ENCODE measurements around the gene MSI2.

Gene MSI2

DNA sequence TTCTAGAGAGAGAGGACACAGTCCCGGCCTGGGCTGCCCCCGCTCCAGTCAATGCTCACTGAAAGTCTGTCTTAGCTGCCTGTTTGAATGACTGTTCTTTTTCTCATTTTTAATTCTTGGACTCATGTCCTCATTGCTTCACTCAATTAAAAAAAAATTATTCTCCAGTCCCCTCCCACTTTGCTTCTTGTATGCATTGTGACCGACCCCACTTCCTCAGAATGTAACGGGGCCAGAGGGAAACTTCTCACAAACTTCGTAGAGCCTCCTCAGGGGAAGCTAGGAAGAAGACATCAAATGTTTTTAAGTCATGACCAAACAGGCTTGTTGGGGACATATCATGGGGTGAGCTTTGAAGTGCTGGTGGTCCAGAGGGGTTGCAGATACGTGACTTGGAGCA is 375.5 kb downstream of the MSI2 start:
- no peak for DNase-seq

DNA sequence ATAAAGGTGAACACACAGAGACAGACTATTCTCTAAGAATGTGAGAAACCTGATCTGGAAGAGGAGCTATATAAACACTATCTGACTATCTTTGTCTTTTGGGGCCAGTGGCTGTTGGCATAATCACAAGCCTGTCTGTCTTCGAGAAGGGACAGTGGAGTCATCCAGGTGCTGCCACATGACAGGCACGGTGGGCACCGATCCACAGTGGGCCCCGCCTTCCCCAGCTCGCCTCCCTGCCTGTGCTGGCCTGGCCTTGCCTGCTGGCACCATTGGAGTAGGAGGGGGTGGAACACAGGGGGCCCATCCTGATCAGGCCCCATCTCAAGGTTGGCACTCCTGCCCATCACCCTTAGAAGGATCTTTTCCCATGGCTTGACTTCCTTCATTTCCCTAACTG is 376.0 kb downstream of the MSI2 start:
- DNase-seq = no peak

DNA sequence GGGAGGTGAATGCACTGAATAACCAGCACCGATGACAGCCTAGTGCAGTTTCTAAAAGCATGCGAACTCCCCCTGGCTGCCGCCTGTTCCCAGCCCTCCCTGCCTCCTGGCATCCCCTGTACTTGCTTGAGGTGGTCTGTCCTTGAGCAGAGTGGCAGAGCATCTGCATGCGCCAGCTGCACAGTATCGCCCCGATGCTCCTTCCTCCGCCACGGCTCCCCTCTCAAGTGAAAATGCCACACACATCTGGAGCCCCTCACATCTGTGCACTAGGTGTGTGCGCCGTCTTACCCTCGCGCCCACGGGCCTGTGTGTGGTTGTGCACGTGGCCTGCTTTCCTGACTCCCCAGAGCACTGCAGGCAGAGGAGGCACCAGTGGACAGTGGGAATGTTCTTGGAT is 376.9 kb downstream of the MSI2 start:
- no peak for DNase-seq

DNA sequence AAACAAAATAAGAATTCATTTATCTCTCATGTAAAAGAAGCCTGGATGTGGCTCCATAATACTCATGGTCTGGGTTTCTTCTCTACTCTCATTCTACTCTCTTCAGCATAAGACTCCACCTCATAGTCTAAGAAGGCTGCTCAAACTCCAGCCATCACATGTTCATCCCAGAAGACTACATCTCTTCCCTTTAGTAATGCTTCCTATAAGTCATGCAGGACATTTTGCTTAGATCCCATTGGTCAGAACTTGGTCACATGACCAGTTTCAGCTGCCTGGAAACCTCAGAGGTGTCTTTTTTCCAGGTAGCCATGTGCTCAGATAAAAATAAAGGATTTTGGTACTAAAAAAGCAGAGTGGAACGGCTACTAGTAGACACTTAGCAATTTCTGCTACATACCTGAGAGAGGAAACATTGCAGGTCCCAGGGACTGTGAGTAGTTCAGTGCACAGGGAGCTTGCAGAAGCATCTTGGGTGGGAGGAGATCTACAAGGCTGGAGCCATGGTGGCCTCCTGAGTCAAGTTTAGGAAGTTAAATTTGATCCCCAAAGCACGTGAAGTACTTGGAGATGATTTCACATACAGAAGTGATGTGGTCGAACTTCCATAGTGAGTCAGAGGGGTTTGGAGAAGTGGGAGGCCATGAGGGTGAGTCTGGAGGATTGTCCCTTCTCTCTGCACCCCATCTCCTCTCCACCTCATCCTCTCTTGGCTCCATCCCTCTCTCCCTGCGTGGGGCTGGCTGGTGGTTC is 378.6 kb downstream of the MSI2 start:
- no peak for DNase-seq

DNA sequence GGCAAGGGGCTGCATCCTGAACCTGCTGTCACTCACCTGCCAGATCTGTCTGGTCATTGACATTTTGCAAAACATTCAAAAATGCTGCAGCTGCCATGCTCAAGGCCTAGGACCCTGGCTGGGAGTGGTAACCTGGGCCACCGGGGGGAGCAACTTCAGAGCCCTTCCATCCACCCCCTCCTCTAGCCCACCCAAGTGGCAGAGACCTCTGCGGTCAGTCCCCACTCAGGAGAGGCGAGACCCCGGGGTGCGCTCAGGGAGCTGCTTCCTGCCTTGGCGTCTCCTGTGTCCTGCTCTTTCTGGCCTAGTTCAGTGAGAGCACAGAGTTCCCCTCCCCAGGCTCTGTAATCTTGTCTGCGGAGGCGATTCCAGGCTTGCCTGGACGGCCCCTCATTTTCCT is 380.0 kb downstream of the MSI2 start:
- no peak for DNase-seq

DNA sequence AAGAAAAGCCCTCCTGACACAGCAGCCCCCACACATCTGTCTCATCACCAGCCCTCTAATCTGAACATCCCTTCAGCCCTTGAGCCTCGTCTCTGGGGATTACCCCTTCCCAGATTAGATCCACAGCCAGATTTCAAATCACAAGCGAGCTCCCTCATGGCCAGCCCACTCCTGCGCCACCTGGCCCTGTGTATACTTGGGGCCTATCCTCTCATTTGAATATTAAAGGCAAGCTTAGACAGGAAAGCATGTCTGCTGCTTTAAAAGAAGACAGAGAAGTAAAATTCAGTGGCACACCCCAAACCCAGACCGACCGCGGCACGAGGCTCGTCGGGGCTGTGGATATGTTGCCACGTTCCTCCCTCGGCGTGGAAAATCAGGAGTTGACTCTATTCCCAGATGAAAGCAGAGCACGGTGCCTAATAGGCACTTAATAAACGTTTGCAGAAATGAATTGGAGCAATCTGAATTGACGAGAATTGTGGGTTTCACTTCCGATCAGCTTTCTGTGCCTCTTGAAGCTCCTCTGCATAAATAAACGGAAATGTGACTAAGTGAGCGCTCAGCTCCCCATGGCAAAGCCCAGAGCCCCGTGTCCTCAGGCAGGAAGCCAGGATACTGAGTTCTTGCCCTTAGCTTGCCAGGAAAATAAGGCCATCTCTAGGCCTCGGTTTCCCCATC is 380.8 kb downstream of the MSI2 start:
- peak; percentile 97 for DNase-seq

DNA sequence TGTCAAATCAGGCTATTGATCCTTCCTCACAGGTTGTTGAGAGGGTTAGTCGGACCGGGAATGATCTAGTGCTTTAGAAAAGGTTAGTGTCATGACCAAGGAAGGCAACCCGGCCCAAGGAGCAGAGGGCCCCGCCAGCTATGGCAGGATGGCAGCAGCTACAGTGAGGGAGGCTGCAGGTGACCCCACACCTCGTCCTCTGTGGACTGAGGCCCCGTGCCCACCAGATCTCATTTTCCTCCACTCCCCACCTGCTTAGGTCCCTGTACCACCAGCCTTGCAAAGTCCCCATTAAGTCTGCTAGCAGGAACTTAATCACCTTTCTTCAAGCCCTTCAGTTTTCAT is 381.3 kb downstream of the MSI2 start:
- DNase-seq = no peak

DNA sequence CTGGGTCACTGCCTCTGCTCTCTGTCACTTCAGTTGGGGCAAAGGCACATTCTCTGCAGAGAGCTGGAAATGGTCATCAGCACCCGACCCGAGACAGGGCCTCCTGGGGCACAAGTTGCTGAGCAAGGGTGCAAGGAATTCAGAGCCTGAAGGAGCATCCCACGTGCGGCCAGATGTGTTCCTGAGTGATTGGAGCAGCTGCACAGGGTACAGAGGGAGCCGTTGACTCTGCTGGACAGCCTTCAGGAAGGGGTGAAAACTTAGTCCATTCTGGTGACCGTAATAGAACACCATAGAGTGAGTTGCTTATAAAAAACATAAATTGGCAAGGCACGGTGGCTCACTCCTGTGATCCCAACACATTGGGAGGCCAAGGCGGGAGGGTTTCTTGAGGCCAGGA is 382.0 kb downstream of the MSI2 start:
- no peak for DNase-seq

DNA sequence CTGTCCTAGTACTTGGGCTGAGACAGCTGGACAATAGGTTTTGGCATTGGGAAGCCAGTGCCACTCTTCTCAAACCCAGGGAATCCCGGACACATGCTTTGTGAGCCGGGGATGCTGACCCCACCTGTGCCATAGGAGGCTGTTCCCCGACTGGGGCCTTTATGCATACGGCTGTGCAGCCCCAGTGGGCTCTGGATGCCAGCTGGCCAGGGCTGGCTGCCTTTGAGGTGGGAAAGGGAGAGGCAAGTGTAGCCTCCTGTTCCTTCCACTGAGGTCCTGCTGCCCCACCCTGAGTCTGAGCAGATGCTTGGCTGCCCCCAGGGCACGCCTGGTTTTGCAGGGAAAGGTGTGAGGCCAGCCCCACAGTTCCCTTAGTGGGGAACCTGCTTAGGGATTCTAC is 383.1 kb downstream of the MSI2 start:
- DNase-seq = no peak

DNA sequence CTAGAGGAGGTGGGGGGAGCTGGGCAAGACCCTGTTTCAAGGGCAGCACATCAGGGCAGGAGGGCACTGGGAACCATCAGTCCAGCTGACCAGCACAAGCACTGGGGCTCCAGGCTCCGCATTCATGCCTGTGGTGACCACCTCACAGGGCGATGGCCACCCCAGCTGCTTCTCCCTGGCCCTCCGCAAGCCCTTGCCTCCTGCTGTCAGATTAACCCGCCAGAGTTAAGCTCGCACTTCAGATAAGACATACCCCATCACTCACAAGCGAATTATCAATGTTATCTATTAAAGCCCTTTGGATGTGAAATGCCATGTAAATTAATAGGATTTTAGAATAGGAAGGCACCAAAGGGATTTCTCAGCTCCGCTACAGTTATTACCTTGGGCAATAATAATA is 383.8 kb downstream of the MSI2 start:
- no peak for DNase-seq

DNA sequence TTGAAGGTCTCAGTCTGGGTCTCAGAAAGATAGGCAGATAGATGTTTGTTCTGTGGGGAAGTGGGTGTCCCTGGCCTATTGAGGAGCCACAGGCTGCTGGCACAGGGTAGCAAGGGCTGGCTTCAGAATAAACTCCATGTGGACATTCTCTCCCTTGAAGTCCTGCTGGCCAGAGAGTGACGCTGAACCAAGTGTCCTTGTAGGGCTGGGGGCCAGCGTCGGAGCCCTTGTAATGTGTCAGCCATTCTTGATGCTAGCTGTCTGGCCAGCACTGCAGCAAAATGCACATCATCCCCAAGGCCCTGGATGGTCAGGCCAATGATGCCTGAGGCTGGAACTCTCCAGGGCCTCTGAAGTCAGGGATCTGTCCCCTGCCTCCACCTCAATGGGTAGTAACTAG is 385.4 kb downstream of the MSI2 start:
- no peak for DNase-seq

DNA sequence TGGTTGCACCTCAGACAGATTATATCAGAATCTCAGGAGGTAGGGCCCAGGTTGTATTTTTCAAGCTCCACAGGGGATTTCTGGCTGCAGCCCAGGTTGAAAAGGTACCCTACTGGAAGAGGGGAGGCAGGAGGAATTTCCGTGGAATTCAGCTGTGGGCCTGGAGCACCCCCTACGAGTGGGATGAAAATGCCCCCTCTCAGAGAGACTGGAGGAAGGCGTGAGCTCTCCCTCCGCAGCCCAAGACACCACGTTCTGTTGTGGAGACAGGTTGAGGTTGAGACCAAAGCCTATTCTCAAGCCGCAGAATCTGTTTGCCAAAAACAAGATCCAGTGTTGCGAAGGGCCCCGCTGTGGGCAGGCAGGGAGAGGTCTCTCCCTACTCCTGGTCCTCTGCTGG is 386.7 kb downstream of the MSI2 start:
- DNase-seq = no peak

DNA sequence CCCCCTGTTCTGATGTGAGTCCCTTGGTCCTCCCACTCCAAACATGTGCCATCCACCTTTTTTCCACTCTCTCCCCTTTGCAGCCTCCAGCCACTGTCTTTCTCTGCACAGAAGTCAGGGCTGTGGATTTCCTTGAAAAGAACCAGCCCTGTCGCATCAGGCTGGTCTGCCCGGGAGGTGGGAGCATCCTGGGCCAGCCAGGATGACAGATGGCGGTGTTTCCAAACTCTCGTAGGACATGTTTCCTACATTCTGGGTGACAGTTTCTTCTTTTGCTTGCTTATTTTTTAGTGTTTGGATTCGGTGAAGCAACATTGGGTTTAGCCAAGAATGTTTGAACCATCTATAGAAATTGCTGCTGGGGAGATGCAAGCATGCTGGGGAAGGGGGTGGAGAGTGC is 388.0 kb downstream of the MSI2 start:
- no peak for DNase-seq

DNA sequence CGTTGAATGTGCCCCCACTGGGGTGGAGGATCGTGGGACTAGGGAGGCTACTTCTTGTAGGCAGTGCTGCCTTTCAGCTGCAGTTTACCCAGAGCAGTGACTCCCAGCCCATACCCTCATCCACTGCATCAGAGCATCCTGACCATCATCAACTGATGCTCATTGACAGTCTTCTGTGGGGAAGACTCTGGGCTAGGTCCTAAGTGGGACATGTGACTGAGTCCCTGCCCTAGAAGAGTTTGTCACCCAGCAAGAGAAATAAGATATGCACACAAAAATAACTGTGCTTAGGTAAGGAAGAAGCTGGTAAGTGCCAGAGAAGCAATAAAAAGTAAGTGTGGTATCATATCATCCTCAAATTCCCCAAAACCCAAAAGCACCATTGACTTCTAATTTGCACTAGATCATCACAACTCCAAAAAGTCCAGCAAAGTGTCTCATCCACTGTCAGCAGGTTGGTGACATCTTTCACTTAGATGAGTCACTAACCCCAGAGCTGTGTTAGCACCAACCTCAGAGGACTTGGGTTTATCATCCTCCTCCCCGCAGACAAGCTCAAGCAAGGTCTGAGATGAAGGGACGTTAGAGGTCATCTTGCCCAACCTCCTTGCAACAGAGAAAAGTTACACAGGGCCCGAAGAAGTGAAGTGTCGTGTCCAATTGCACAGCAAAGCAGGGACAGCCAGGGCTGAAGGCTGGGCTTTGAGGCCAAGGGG is 389.8 kb downstream of the MSI2 start:
- no peak for DNase-seq

DNA sequence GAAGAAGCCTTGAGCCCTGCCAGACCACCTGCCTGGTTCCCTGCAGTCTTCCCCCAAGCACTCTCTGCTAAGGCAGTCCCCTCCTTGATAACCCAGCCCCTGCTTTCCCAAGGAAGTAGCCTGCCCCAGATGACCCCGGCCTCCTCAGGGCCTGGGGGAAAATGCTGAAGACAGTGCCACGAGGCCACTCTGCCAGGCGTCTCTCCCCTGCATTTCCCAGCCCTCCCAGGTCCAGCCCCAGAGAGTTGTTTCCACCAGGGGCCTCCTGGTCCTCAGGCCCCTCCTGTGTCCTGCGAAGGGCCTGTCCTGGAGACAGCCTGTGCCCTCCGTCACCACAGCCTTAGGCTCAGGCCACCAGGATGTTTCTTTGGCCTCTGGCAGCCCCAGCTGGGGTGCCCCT is 392.4 kb downstream of the MSI2 start:
- no peak for DNase-seq

DNA sequence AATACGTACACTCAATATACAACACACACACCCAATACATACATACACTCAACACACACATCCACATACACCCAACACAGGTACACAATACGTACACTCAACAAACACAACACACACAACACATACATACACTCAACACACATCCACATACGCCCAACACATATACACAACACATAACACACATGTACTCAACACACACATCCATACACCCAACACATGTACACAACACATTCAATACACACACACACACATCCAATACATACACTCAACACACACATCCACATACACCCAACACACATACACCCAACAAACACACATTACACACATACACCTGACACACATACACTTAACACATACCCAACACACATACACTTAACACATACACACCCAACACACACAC is 392.9 kb downstream of the MSI2 start:
- DNase-seq = no peak

DNA sequence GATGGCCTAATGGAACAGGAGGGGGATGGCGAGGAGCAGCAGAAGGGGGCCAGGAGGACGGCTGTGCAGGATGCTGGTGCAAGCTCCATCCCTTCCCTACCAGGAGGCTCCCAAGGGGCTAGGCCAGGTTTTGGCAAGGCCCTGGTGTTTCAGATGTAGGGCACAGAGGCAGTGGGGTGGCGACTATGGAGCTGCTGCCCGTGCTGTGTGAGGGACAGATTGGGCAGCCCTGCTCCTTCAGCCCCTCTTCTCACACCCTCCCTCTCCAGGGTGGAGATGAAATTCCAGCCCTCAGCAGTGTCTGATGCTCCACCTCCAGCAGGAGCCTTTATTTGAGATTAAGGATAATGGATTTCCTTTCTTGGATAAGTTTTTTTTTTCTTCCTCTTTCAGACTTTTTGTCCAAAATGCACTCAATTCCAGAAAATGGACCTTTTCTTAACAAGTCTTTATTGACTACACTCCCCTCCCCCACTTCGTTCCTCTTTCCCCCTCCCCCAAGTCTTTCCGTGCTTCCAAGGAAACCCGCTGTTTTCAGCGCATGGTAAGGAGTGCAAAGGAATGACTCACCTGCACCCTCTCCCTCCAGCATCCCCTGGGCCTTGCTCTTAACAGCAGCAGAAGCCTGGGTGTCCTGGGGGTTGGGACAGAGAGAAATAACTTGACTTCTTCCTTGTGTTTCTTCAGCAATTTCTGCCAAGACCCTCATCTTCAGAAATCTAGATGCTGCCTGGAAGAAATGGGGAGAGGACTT is 393.6 kb downstream of the MSI2 start:
- no peak for DNase-seq

DNA sequence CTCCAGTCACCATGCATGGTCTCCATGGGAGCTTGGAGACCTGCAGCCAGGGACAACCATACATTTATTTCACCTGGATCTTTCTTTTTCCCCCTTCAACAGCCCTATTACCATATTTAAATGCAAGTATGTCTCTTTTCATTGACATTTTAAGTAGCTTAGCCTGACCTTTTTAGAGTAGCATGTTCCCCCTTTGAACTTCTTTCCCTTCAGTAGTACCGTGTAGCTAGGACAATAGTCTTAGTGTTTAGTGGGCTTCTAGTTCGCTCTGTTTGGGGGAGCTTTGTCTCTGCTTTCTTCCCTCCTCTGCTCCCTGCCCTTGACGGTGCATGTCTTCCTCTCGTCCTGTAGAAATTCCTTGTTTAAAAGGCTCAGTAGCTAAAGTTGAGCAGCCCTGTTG is 394.2 kb downstream of the MSI2 start:
- no peak for DNase-seq

DNA sequence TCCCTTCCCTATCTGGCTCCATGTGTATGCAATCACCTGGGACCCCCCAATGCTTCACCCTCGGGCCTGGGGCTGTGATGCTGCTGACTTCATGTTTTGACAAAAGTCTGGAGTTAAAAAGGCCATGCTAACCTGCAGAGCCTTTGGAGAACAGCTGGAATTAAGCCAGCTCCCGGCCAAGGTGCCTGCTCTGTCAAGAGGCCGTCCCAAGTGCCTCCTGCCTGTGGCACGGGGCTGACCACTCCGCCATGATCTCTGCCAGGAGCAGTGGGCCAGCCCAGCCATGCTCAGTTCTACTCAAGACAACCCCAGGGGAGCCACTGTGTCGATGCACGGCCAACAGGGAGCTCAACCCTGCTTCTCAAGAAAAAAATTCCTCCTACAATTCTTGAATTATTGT is 395.1 kb downstream of the MSI2 start:
- DNase-seq = no peak

DNA sequence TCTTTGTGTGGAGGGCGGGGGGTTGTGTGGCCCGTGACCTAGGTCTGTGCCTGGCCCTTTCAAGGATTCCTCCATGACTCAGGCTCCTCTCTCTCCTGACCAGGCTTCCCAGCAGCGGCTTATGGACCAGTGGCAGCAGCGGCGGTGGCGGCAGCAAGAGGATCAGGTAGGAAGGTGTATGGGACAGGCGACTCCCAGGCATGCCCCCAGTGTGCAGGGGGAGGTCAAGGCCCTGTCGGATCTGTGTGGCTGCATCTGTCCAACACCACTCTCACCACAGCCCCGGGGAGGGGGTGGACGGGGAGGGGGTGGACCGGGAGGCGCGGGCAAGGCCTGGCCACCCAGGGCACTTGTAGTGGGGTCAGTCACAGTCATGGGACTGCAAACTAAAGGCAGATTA is 395.7 kb downstream of the MSI2 start:
- no peak for DNase-seq

DNA sequence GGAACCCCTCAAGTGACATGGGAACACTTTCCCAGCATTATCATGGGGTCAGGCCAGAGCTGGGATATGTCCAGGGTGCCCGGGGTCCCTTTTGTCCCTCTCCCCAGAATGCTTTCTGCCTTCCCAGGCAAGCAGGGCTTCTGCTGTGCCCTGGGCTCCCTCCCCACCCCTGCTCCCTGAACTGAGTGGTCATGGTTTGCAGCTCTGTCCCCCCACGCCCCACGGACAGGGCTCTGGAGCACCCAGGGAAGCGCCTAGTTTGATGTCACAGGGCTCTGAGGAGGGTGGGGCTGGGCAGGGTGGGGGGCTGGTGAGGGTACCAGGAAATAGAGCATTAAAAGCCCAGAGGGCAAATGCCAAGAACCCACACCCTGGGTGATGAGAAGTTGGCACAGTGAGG is 396.5 kb downstream of the MSI2 start:
- no peak for DNase-seq

DNA sequence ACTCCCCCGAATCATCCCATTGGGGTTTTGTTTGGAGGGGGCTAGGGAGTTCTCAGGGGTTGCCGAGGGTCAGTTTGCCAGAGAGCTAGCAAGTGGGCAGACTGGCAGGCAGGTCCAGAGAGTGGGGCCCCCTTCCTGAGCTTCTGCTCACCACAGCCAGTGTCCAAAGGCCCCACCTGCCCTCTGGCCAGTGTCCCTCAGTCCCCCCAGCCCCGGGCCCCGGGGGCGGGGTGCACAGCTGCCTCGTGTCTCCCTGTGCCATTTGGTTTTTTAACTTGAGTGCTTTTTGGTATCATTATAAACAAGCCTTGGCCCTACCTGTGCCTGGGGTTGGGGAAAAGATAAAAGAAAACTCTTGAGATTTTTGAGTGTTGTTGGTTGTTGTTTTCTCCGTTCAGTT is 397.0 kb downstream of the MSI2 start:
- DNase-seq = no peak

DNA sequence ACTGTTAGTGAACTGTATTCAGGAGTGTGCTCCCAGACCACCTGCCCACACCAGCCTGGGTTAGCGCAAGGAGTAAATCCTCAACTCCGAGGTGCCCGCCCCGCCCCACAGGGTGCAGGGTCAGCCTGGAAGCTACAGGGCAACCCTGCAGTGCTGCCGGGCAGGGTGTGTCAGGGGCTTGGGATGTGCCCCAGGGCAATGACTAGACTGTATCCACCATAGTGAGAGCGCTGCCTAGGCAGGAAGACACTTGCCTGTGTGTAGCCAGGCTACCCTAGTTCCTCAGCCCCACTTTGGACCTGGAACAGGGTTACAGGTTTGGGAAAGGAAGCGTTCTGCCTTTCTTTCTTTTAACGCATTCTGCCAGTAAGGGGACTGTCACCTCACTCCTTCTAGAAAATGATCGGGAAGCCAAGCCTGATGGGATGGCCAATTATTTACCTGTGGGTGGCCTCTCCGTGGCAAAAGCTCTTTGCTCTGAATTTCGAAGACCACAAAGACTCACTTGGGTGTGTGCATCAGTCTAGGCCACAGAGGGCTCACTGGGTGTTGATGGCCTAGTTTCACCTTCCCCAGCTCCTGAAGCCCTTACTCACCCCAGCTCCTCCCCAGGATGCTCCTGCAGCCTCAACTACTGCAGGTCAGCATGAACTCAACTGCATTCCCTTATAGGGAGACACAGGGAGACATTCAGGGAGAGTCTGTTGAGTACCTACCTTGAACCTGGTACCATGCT is 397.9 kb downstream of the MSI2 start:
- DNase-seq = no peak
